Endothelial cell of umbilical vein (primary cell): ENCODE results near the gene TGM1. TPM values are rescaled to one million over a fixed set of nuclear protein-coding genes. Genes with fewer than 3 reads are reported as not detected.

Experiments
- BruUV-seq: library from RNA; stranded (reverse); fragments of 400-500 nt; replicated peaks from 2 replicates; lab custom pipeline; 2021; lab: Mats Ljungman, UMichigan
- CTCF ChIA-PET: fragments of 300-600, 350-600 bp; sonication (Branson Sonifier 250); formaldehyde crosslinking; loops from one replicate; lab custom pipeline; 2021; ENCODE audit warnings: antibody characterized with exemption, inconsistent platforms; lab: Charles Lee
- POLR2A ChIA-PET: fragments of 300-600, 350-600 bp; sonication (Branson Sonifier 250); formaldehyde crosslinking; loops from one replicate; lab custom pipeline; 2021; ENCODE audit warnings: antibody characterized with exemption, inconsistent platforms; lab: Charles Lee
- DNase-seq: peaks from one replicate; pipeline ENCODE4 v3.0.0-alpha.2; 2011; ENCODE audit warnings: low read depth, low spot score
- FAIRE-seq: peaks from 2 replicates; lab custom pipeline; 2011; peaks lifted over from hg19 to GRCh38; lab: Jason Lieb, UNC
- H2AFZ ChIP-seq: 2 replicates; pipeline ENCODE4 v1.6.0; 2012; ENCODE audit warnings: low read depth, low read length, control low read depth, inconsistent platforms
- H3K27ac ChIP-seq: 2 replicates; pipeline ENCODE4 v1.5.1; 2011; ENCODE audit warnings: low read depth, mild to moderate bottlenecking, control low read depth, low read length, moderate library complexity; ENCODE audit not compliant: insufficient read depth
- H3K27me3 ChIP-seq, 2 experiments: 2 replicates each; pipeline versions ENCODE4 v1.6.0 to v1.6.1; 2011; ENCODE audit warnings: low read length in 2 of 2, mixed read lengths in 1 of 2; ENCODE audit not compliant: control insufficient read depth in 2 of 2, insufficient read depth in 2 of 2
- H3K36me3 ChIP-seq, 2 experiments: 2 replicates in 1 of 2; 3 replicates in 1 of 2; pipeline ENCODE4 v1.5.1; 2011; ENCODE audit warnings: low read length in 2 of 2, mild to moderate bottlenecking in 1 of 2, moderate library complexity in 1 of 2; ENCODE audit not compliant: control insufficient read depth in 2 of 2, insufficient read depth in 2 of 2; ENCODE audit errors: extremely low read depth in 1 of 2
- H3K4me1 ChIP-seq: 3 replicates; pipeline ENCODE4 v1.5.1; 2011; ENCODE audit warnings: mild to moderate bottlenecking, low read length; ENCODE audit not compliant: control insufficient read depth, insufficient read depth; ENCODE audit errors: extremely low read depth
- H3K4me2 ChIP-seq: 2 replicates; pipeline ENCODE4 v1.6.1; 2011; ENCODE audit warnings: low read length, control low read depth, mixed read lengths; ENCODE audit not compliant: insufficient read depth
- H3K4me3 ChIP-seq, 3 experiments: fragments of 200-600 bp in 1 of 3; sonication (generic), shearing (Covaris generic) in 1 of 3; replicated peaks in 1 of 3; 2 replicates each; pipeline ENCODE4 v1.5.1; 2011 to 2016; ENCODE audit warnings: control low read depth in 3 of 3, low read length in 3 of 3, mild to moderate bottlenecking in 2 of 3, inconsistent platforms in 1 of 3, low read depth in 1 of 3, moderate library complexity in 1 of 3; ENCODE audit not compliant: insufficient read depth in 1 of 3
- H3K79me2 ChIP-seq: 2 replicates; pipeline ENCODE4 v1.6.0; 2012; ENCODE audit warnings: low read length, inconsistent platforms; ENCODE audit not compliant: control insufficient read depth, insufficient read depth
- H3K9ac ChIP-seq: replicated peaks from 2 replicates; pipeline ENCODE3; 2011; ENCODE audit warnings: low read length, control low read depth; ENCODE audit not compliant: insufficient read depth; ENCODE audit errors: extremely low read depth
- H3K9me1 ChIP-seq: replicated peaks from 3 replicates; pipeline ENCODE4 v1.6.0; 2011; ENCODE audit warnings: mild to moderate bottlenecking, low read length; ENCODE audit not compliant: control insufficient read depth, insufficient read depth; ENCODE audit errors: extremely low read depth
- H3K9me3 ChIP-seq: replicated peaks from 2 replicates; pipeline ENCODE4 v1.5.1; 2012; ENCODE audit warnings: low read length, inconsistent platforms; ENCODE audit not compliant: control insufficient read depth, insufficient read depth
- H4K20me1 ChIP-seq: replicated peaks from 2 replicates; pipeline ENCODE3; 2011; ENCODE audit warnings: mild to moderate bottlenecking, low read length; ENCODE audit not compliant: control insufficient read depth, insufficient read depth; ENCODE audit errors: extremely low read depth
- CTCF ChIP-seq, 2 donors: IDR thresholded peaks; 1 replicate in 1 of 2; 2 replicates in 1 of 2; pipeline ENCODE4 v1.5.1; 2011; ENCODE audit warnings: low read length in 2 of 2, mild to moderate bottlenecking in 2 of 2, moderate library complexity in 2 of 2, control low read depth in 1 of 2, inconsistent platforms in 1 of 2, low read depth in 1 of 2; ENCODE audit not compliant: insufficient read depth in 1 of 2; ENCODE audit errors: extremely low read depth in 1 of 2
- EZH2 ChIP-seq: IDR thresholded peaks from 2 replicates; pipeline ENCODE4 v1.6.1; 2012; ENCODE audit warnings: borderline replicate concordance, low read depth, mild to moderate bottlenecking, moderate library complexity, low read length, inconsistent platforms; ENCODE audit not compliant: severe bottlenecking
- FOS ChIP-seq: IDR thresholded peaks from 2 replicates; pipeline ENCODE4 v1.6.1; 2011; ENCODE audit warnings: mild to moderate bottlenecking, low read length, moderate library complexity, borderline replicate concordance; ENCODE audit not compliant: insufficient read depth
- GATA2 ChIP-seq: IDR thresholded peaks from 2 replicates; pipeline ENCODE4 v1.7.0; 2011; ENCODE audit warnings: low read depth, mild to moderate bottlenecking, moderate library complexity, mixed read lengths, low read length; ENCODE audit not compliant: insufficient read length, insufficient read depth
- JUN ChIP-seq: IDR thresholded peaks from 2 replicates; pipeline ENCODE4 v1.6.1; 2011; ENCODE audit warnings: borderline replicate concordance, low read depth; ENCODE audit not compliant: insufficient read length, insufficient read depth
- MAX ChIP-seq: IDR thresholded peaks from 2 replicates; pipeline ENCODE4 v1.6.1; 2011; ENCODE audit not compliant: insufficient read depth, insufficient read length
- MYC ChIP-seq: IDR thresholded peaks from one replicate; pipeline ENCODE4 v1.6.1; 2011; ENCODE audit warnings: mild to moderate bottlenecking, low read depth, low read length
- POLR2A ChIP-seq: IDR thresholded peaks from 2 replicates; pipeline ENCODE4 v1.6.1; 2012; ENCODE audit warnings: low read depth, mild to moderate bottlenecking, control low read depth, low read length
- POLR2AphosphoS5 ChIP-seq: IDR thresholded peaks from 2 replicates; pipeline ENCODE4 v1.6.1; 2012; ENCODE audit warnings: low read depth, mild to moderate bottlenecking, control low read depth, low read length, moderate library complexity; ENCODE audit not compliant: insufficient read depth
- dilution Hi-C: fragments of 300-500 bp; cut with MboI; formaldehyde crosslinking; loops from one replicate; pipeline ENCODE4 v1.15.0; 2019; ENCODE audit warnings: low sequenced_read_pairs; ENCODE audit not compliant: extremely low pct_ligation_motif_present
- intact Hi-C: fragments of 100-400 bp; cut with micrococcal nuclease; formaldehyde crosslinking; loops from one replicate; pipeline ENCODE4 v1.10.0; 2022
- polyA plus RNA-seq, 4 experiments: library from polyadenylated mRNA; depleted of rRNA in 3 of 4; stranded (reverse) in 3 of 4; unstranded in 1 of 4; fragments of >200 nt; gene quantifications; 2 replicates each; pipeline versions ENCODE4 v1.2.1 to v1.2.3, GENCODE V29; 2011 to 2012; ENCODE audit warnings: missing spikeins in 1 of 4
- total RNA-seq: library from RNA; stranded (reverse); gene quantifications from 2 replicates; pipeline ENCODE4 v1.2.3, GENCODE V29; 2021

The TGM1 gene
- total and polyA plus RNA-seq, 2 donors (not counting 3 experiments of a cell fraction or from before 2014, with no cell fraction given) = 1.0 to 3.4 TPM

DNA sequence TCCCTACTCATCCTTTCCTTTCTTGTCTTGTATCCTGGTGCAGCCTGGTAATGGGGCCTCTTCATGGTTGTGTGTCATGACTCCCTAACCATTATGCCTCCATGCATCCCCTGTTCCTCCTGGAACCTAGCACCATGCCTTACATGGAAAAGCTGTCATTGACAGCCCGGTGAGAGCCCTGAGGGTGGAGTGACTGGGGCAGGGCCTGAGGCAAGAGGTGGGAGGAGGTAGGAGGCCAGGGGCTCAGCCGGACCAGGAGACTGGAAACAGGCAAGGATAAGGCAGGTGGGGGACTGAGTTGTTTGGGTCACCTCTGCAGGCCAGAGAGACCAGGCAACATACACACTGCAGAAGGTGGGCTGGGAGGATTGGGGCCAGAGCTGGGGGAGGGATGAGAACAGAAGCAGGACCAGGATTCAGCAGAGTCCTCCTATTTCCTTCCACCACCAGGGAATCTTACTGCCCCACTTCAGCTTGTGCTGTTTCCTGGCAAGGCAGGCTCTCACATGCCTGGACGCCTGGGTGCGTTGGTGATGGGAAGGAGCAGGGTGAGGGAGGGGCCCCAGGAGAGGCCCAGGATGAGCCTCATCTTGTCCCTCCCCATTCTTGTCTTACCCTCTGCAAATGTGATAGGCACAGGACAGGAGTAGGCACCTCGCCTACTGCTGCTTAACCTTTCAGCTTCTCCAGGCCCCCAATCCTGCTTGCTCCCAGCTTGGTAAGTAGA, 46.7 kb upstream of the TGM1 start, which contains the start of gene LTB4R2:
Gene LTB4R2 (plus strand): TSS at position 603 of the 727 bp plus-strand sequence. CDS start 525 bp downstream, outside the sequence.
- no TSS peak for BruUV-seq
- peaks cover 0 to 18% of the 10 kb centered on the region in 2 experiments for H3K36me3 ChIP-seq
- no peaks in the 10 kb centered on the region for H3K9me3 ChIP-seq
- ChIA-PET CTCF (interaction anchor here (1.1 to 7.4 kb wide), 11 partner anchors 11 to 195 kb away, joined by 3 to 122 read pairs (median 13); partner anchors contain the start of genes CHMP4A, DCAF11, DHRS1 and IRF9), POLR2A (interaction anchor here (1.3 kb wide), 1 partner anchor 67 kb away, joined by 5 read pairs; the partner anchor contains the start of gene TINF2)
- peak within 1 kb of the TSS; percentile 1 for H3K4me2 ChIP-seq
- H3K4me1 ChIP-seq = peaks cover 48% of the 10 kb centered on the region
- H3K79me2 ChIP-seq = no peaks in the 10 kb centered on the region
- intact Hi-C loops (no loop called here), dilution Hi-C loops (no loop called here)
- H3K9me1 ChIP-seq = no peaks in the 10 kb centered on the region
- peak within 1 kb of the TSS in 1 of 3 experiments; percentile 19 for H3K4me3 ChIP-seq
- FAIRE-seq (no peak), DNase-seq (no peak)
- H2AFZ ChIP-seq = peak within 1 kb of the TSS; percentile 25
- H3K27me3 ChIP-seq = no peaks in the 10 kb centered on the region
- peak within 1 kb of the TSS; percentile 17 for H3K9ac ChIP-seq
- TF ChIP-seq MAX (no peak), FOS (no peak), JUN (no peak), POLR2A (no peak), EZH2 (no peak), CTCF (IDR thresholded peaks at IDR 0.05; ENCODE audit: extremely low read depth in 1 of 2, insufficient read depth in 1 of 2, low read depth in 1 of 2, low read length in 2 of 2) (no peak), MYC (no peak), POLR2AphosphoS5 (no peak), GATA2 (no peak)
- peak within 1 kb of the TSS; percentile 91 for H3K27ac ChIP-seq
- no peaks in the 10 kb centered on the region for H4K20me1 ChIP-seq
